HepG2 (cell line): ENCODE results near the gene ALS2. TPM values are rescaled to one million over a fixed set of nuclear protein-coding genes. Genes with fewer than 3 reads are reported as not detected.

Experiments used
- HMGXB4 ChIP-seq, 2 experiments: sonication (generic) in 1 of 2; formaldehyde crosslinking in 1 of 2; IDR thresholded peaks; 2 replicates each; pipeline versions ENCODE4 v1.4.0 to v1.6.1; 2018 to 2020; ENCODE audit warnings: missing genetic modification reagents in 2 of 2, borderline replicate concordance in 1 of 2, low read depth in 1 of 2, mild to moderate bottlenecking in 1 of 2, missing biosample characterization in 1 of 2
- LBX2 ChIP-seq: sonication (generic); formaldehyde crosslinking; IDR thresholded peaks from 2 replicates; pipeline ENCODE4 v1.5.0; 2020; ENCODE audit warnings: missing genetic modification reagents, mild to moderate bottlenecking, borderline replicate concordance
- MTF2 ChIP-seq: sonication (generic); formaldehyde crosslinking; IDR thresholded peaks from 2 replicates; pipeline ENCODE4 v1.5.0; 2020; ENCODE audit warnings: missing genetic modification reagents, borderline replicate concordance
- TERF1 ChIP-seq: sonication (generic); formaldehyde crosslinking; IDR thresholded peaks from 2 replicates; pipeline ENCODE4 v1.8.0; 2022; ENCODE audit warnings: mild to moderate bottlenecking, missing genetic modification reagents, moderate library complexity
- ZNF407 ChIP-seq: sonication (generic); formaldehyde crosslinking; IDR thresholded peaks from one replicate; pipeline ENCODE4 v1.5.1; 2020; ENCODE audit warnings: mild to moderate bottlenecking, missing genetic modification reagents; ENCODE audit errors: not compliant biosample characterization
- ZNF597 ChIP-seq: sonication (generic); formaldehyde crosslinking; IDR thresholded peaks from 2 replicates; pipeline ENCODE4 v1.5.0; 2020; ENCODE audit warnings: missing genetic modification reagents
- ZNF710 ChIP-seq: sonication (generic); formaldehyde crosslinking; IDR thresholded peaks from 2 replicates; pipeline ENCODE4 v1.5.0; 2020; ENCODE audit warnings: mild to moderate bottlenecking, missing genetic modification reagents, borderline replicate concordance
- ZNF749 ChIP-seq: sonication (generic); formaldehyde crosslinking; IDR thresholded peaks from 2 replicates; pipeline ENCODE4 v1.8.0; 2022; ENCODE audit warnings: mild to moderate bottlenecking, missing genetic modification reagents, moderate library complexity, borderline replicate concordance
- ZNF816 ChIP-seq: sonication (generic); formaldehyde crosslinking; IDR thresholded peaks from 2 replicates; pipeline ENCODE4 v1.8.0; 2022; ENCODE audit warnings: missing genetic modification reagents, mild to moderate bottlenecking, borderline replicate concordance
- ZSCAN21 ChIP-seq: sonication (generic); formaldehyde crosslinking; IDR thresholded peaks from 2 replicates; pipeline ENCODE4 v1.8.0; 2022; ENCODE audit warnings: mild to moderate bottlenecking, missing genetic modification reagents, moderate library complexity, borderline replicate concordance
- polyA plus RNA-seq, 8 experiments: library from polyadenylated mRNA; depleted of rRNA in 3 of 8; stranded (reverse) in 7 of 8; unstranded in 1 of 8; fragments of >200 nt; fragmentation: Illumina TruSeq in 4 of 8; extraction: Trizol in 4 of 8; gene quantifications; 2 replicates each; pipeline versions ENCODE4 v1.2.1 to v1.2.3, GENCODE V29; 2011 to 2016; ENCODE audit warnings: low read depth in 4 of 8, missing spikeins in 1 of 8, mixed read lengths in 1 of 8; ENCODE audit not compliant: insufficient read depth in 1 of 8
- total RNA-seq, 5 experiments: library from RNA; depleted of rRNA; stranded (reverse); fragments of >200 nt; fragmentation: Illumina TruSeq; extraction: Trizol; gene quantifications; 2 replicates each; pipeline ENCODE4 v1.2.3, GENCODE V29; 2016; ENCODE audit warnings: low read depth in 1 of 5

ALS2 gene
- total and polyA plus RNA-seq, 2 of the 13 experiments (the other 11 are each of a cell fraction or from before 2014, with no cell fraction given) = 12.7 to 19.3 TPM

- TF ChIP-seq ZNF710 (CRISPR knock-in tag) = peak; percentile 67; the same call in 1 of the 2 replicates
- TF ChIP-seq ZNF407 (CRISPR knock-in tag) = no peak
- no peak for TF ChIP-seq ZNF749
- TF ChIP-seq ZSCAN21 (CRISPR knock-in tag) = peak; percentile 6; the same call in 1 of the 2 replicates
- peak; percentile 79 to 90 for TF ChIP-seq HMGXB4 (CRISPR knock-in tag; IDR thresholded peaks at IDR 0.05; ENCODE audit: borderline replicate concordance in 1 of 2, low read depth in 1 of 2)
- peak; percentile 96; the same call in 1 of the 2 replicates for TF ChIP-seq MTF2
- no peak for TF ChIP-seq ZNF597 (CRISPR knock-in tag)
- TF ChIP-seq TERF1 (CRISPR knock-in tag) = no peak
- TF ChIP-seq LBX2 (CRISPR knock-in tag) = no peak
- 0 out of 2 replicates have a peak, but pooled peaks have one; percentile 9 for TF ChIP-seq ZNF816 (CRISPR knock-in tag)
These were observed at the start of gene ALS2 (continued) for GRCh38 chr2:201780674-201781493.
